ENCODE results near the gene CILP2. TPM values are rescaled to one million over a fixed set of nuclear protein-coding genes. Genes with fewer than 3 reads are reported as not detected.

The CILP2 gene
- total RNA-seq, 1 donor from 2014 or later: 1.0 TPM

GRCh38 chr19:19530889-19531288 is 7.2 kb upstream of the CILP2 start:
- Histone ChIP-seq H3K27me3 (no peaks in the 10 kb centered on the region), H3K9me3 (ENCODE audit: low read depth) (no peaks in the 10 kb centered on the region), H3K27ac (no peak overlapping the region), H4K20me1 (ENCODE audit: low read depth) (peaks cover 54% of the 10 kb centered on the region), H2AFZ (replicated peaks) (no peak overlapping the region), H3K4me2 (no peak overlapping the region), H3F3A (ENCODE audit: low read depth) (peaks cover 24% of the 10 kb centered on the region), H3K79me2 (ENCODE audit: low read depth) (peaks cover 5% of the 10 kb centered on the region), H3K9ac (no peak overlapping the region), H3K4me1 (no peaks in the 10 kb centered on the region), H3K4me3 (no peak overlapping the region), H3K36me3 (no peaks in the 10 kb centered on the region)
- H3K27ac Mint-ChIP-seq: peak overlapping the region; percentile 10
- peak overlapping the region; percentile 24 for H3K4me3 Mint-ChIP-seq
- TF ChIP-seq EZH2 (IDR thresholded peaks at IDR 0.05) (no peak), EZH2phosphoT487 (IDR thresholded peaks at IDR 0.05) (no peak), CTCF (IDR thresholded peaks at IDR 0.05) (no peak)
- peaks cover 30% of the 10 kb centered on the region for H3K4me1 Mint-ChIP-seq
- H3K36me3 Mint-ChIP-seq: peaks cover 3% of the 10 kb centered on the region
- H3K9me3 Mint-ChIP-seq: no peaks in the 10 kb centered on the region
- H3K27me3 Mint-ChIP-seq (ENCODE audit: insufficient read depth, low read depth): peaks cover 9% of the 10 kb centered on the region
- no peak for DNase-seq (ENCODE audit: low spot score)

GRCh38 chr19:19531951-19532805 is 5.9 kb upstream of the CILP2 start:
- H3K4me2 ChIP-seq: no peak overlapping the region
- DNase-seq (ENCODE audit: low spot score): peak; percentile 88
- no peak overlapping the region for H3K4me3 Mint-ChIP-seq

GRCh38 chr19:19532806-19533701 is 5.0 kb upstream of the CILP2 start:
- Mint-ChIP-seq H3K27me3 (ENCODE audit: insufficient read depth, low read depth) (peaks cover 15% of the 10 kb centered on the region), H3K36me3 (peaks cover 5% of the 10 kb centered on the region), H3K4me1 (peaks cover 22% of the 10 kb centered on the region), H3K27ac (no peak overlapping the region), H3K4me3 (no peak overlapping the region), H3K9me3 (no peaks in the 10 kb centered on the region)
- peaks cover 8% of the 10 kb centered on the region for H3K27me3 ChIP-seq
- no peaks in the 10 kb centered on the region for H3K36me3 ChIP-seq
- H3K79me2 ChIP-seq (ENCODE audit: low read depth): no peaks in the 10 kb centered on the region
- peaks cover 26% of the 10 kb centered on the region for H3F3A ChIP-seq (ENCODE audit: low read depth)
- H3K9me3 ChIP-seq (ENCODE audit: low read depth): no peaks in the 10 kb centered on the region
- no peak for DNase-seq (ENCODE audit: low spot score)
- H2AFZ ChIP-seq (replicated peaks): no peak overlapping the region
- no peak overlapping the region for H3K4me3 ChIP-seq
- H3K4me1 ChIP-seq: no peaks in the 10 kb centered on the region
- no peak overlapping the region for H3K27ac ChIP-seq
- no peak overlapping the region for H3K9ac ChIP-seq
- peaks cover 39% of the 10 kb centered on the region for H4K20me1 ChIP-seq (ENCODE audit: low read depth)
- no peak overlapping the region for H3K4me2 ChIP-seq
- no peak for TF ChIP-seq EZH2phosphoT487 (IDR thresholded peaks at IDR 0.05)
- TF ChIP-seq CTCF (IDR thresholded peaks at IDR 0.05): no peak
- no peak for TF ChIP-seq EZH2 (IDR thresholded peaks at IDR 0.05)

More at GRCh38 chr19:19531951-19532805, 5.9 kb upstream of the CILP2 start:
- no peak overlapping the region for H2AFZ ChIP-seq (replicated peaks)
- H3K36me3 ChIP-seq: no peaks in the 10 kb centered on the region
- no peaks in the 10 kb centered on the region for H3K9me3 ChIP-seq (ENCODE audit: low read depth)
- Mint-ChIP-seq H3K9me3 (no peaks in the 10 kb centered on the region), H3K36me3 (peaks cover 5% of the 10 kb centered on the region), H3K27ac (no peak overlapping the region), H3K27me3 (ENCODE audit: insufficient read depth, low read depth) (peaks cover 14% of the 10 kb centered on the region), H3K4me1 (peaks cover 21% of the 10 kb centered on the region)
- no peak overlapping the region for H3K9ac ChIP-seq
- H3K79me2 ChIP-seq (ENCODE audit: low read depth): no peaks in the 10 kb centered on the region
- H3K27me3 ChIP-seq: no peaks in the 10 kb centered on the region
- H3K4me1 ChIP-seq: no peaks in the 10 kb centered on the region
- H4K20me1 ChIP-seq (ENCODE audit: low read depth): peaks cover 41% of the 10 kb centered on the region
- peaks cover 24% of the 10 kb centered on the region for H3F3A ChIP-seq (ENCODE audit: low read depth)
- no peak overlapping the region for H3K27ac ChIP-seq
- TF ChIP-seq EZH2 (IDR thresholded peaks at IDR 0.05): no peak
- TF ChIP-seq CTCF (IDR thresholded peaks at IDR 0.05): peak; percentile 98
- no peak overlapping the region for H3K4me3 ChIP-seq

All from neural progenitor cell (in vitro differentiated cells).